IPS-15b (cell line): ENCODE results near the gene AHCYL2.

Source experiments
- H3K27me3 ChIP-seq: one replicate; pipeline ENCODE4 v1.6.1; 2013; ENCODE audit warnings: low read length; ENCODE audit not compliant: control insufficient read depth, insufficient read depth
- H3K36me3 ChIP-seq: one replicate; pipeline ENCODE4 v1.6.1; 2013; ENCODE audit warnings: low read length; ENCODE audit not compliant: control insufficient read depth, insufficient read depth
- H3K4me1 ChIP-seq: one replicate; pipeline ENCODE4 v1.6.1; 2013; ENCODE audit warnings: mild to moderate bottlenecking, low read length; ENCODE audit not compliant: control insufficient read depth, insufficient read depth
- H3K4me3 ChIP-seq: one replicate; pipeline ENCODE4 v1.5.1; 2013; ENCODE audit warnings: low read depth, low read length
- H3K9ac ChIP-seq: one replicate; pipeline ENCODE4 v1.6.1; 2013; ENCODE audit warnings: low read depth, mild to moderate bottlenecking, low read length
- H3K9me3 ChIP-seq: one replicate; pipeline ENCODE4 v1.6.1; 2013; ENCODE audit warnings: mild to moderate bottlenecking, low read length; ENCODE audit not compliant: control insufficient read depth, insufficient read depth

AHCYL2 gene

GRCh38 chr7:129311429-129311828 lies 86.6 kb downstream of the AHCYL2 start:
- no peaks in the 10 kb centered on the region for H3K9me3 ChIP-seq
- no peaks in the 10 kb centered on the region for H3K36me3 ChIP-seq
- H3K4me1 ChIP-seq: no peaks in the 10 kb centered on the region
- H3K27me3 ChIP-seq: no peaks in the 10 kb centered on the region
- no peak overlapping the region for H3K9ac ChIP-seq
- H3K4me3 ChIP-seq: no peak overlapping the region

GRCh38 chr7:129313282-129313681 lies 88.5 kb downstream of the AHCYL2 start:
- no peaks in the 10 kb centered on the region for H3K27me3 ChIP-seq
- H3K36me3 ChIP-seq: no peaks in the 10 kb centered on the region
- H3K4me1 ChIP-seq: no peaks in the 10 kb centered on the region
- H3K9me3 ChIP-seq: no peaks in the 10 kb centered on the region
- no peak overlapping the region for H3K4me3 ChIP-seq
- H3K9ac ChIP-seq: no peak overlapping the region

- H3K4me3 ChIP-seq: no peak overlapping the region
- H3K4me1 ChIP-seq: no peaks in the 10 kb centered on the region
- no peaks in the 10 kb centered on the region for H3K27me3 ChIP-seq
- no peaks in the 10 kb centered on the region for H3K9me3 ChIP-seq
- H3K9ac ChIP-seq: no peak overlapping the region
- H3K36me3 ChIP-seq: no peaks in the 10 kb centered on the region
Observed at GRCh38 chr7:129315960-129316359, 91.1 kb downstream of the AHCYL2 start.

GRCh38 chr7:129317450-129317849 lies 92.6 kb downstream of the AHCYL2 start:
- Histone ChIP-seq H3K9me3 (no peaks in the 10 kb centered on the region), H3K4me3 (no peak overlapping the region), H3K27me3 (no peaks in the 10 kb centered on the region), H3K9ac (no peak overlapping the region), H3K4me1 (no peaks in the 10 kb centered on the region), H3K36me3 (no peaks in the 10 kb centered on the region)

- Histone ChIP-seq H3K36me3 (no peaks in the 10 kb centered on the region), H3K9ac (no peak overlapping the region), H3K9me3 (no peaks in the 10 kb centered on the region)
Observed at GRCh38 chr7:129327076-129327475, 102.2 kb downstream of the AHCYL2 start.

GRCh38 chr7:129332254-129333035 lies 107.6 kb downstream of the AHCYL2 start:
- H3K27me3 ChIP-seq: no peaks in the 10 kb centered on the region
- no peaks in the 10 kb centered on the region for H3K9me3 ChIP-seq
- H3K4me1 ChIP-seq: no peaks in the 10 kb centered on the region
- H3K36me3 ChIP-seq: no peaks in the 10 kb centered on the region
- H3K4me3 ChIP-seq: no peak overlapping the region
- H3K9ac ChIP-seq: no peak overlapping the region

More at GRCh38 chr7:129327076-129327475, 102.2 kb downstream of the AHCYL2 start:
- no peak overlapping the region for H3K4me3 ChIP-seq
- no peaks in the 10 kb centered on the region for H3K27me3 ChIP-seq
- H3K4me1 ChIP-seq: no peaks in the 10 kb centered on the region

- Histone ChIP-seq H3K9ac (no peak overlapping the region), H3K9me3 (no peaks in the 10 kb centered on the region), H3K27me3 (no peaks in the 10 kb centered on the region)
Observed at GRCh38 chr7:129334473-129334872, 109.6 kb downstream of the AHCYL2 start.

GRCh38 chr7:129338450-129338849 lies 113.6 kb downstream of the AHCYL2 start:
- Histone ChIP-seq H3K9ac (no peak overlapping the region), H3K36me3 (no peaks in the 10 kb centered on the region), H3K27me3 (no peaks in the 10 kb centered on the region), H3K4me1 (peaks cover 12% of the 10 kb centered on the region), H3K4me3 (no peak overlapping the region), H3K9me3 (no peaks in the 10 kb centered on the region)

More at GRCh38 chr7:129334473-129334872, 109.6 kb downstream of the AHCYL2 start:
- no peak overlapping the region for H3K4me3 ChIP-seq
- H3K36me3 ChIP-seq: no peaks in the 10 kb centered on the region
- H3K4me1 ChIP-seq: no peaks in the 10 kb centered on the region

- Histone ChIP-seq H3K9ac (no peak overlapping the region), H3K4me1 (peaks cover 12% of the 10 kb centered on the region), H3K27me3 (no peaks in the 10 kb centered on the region)
Observed at GRCh38 chr7:129341212-129341611, 116.4 kb downstream of the AHCYL2 start.

GRCh38 chr7:129341816-129342806 lies 117.3 kb downstream of the AHCYL2 start:
- Histone ChIP-seq H3K27me3 (no peaks in the 10 kb centered on the region), H3K4me3 (no peak overlapping the region), H3K9me3 (no peaks in the 10 kb centered on the region), H3K9ac (no peak overlapping the region), H3K36me3 (no peaks in the 10 kb centered on the region), H3K4me1 (peaks cover 12% of the 10 kb centered on the region)

More at GRCh38 chr7:129341212-129341611, 116.4 kb downstream of the AHCYL2 start:
- Histone ChIP-seq H3K36me3 (no peaks in the 10 kb centered on the region), H3K9me3 (no peaks in the 10 kb centered on the region), H3K4me3 (no peak overlapping the region)

- no peaks in the 10 kb centered on the region for H3K9me3 ChIP-seq
- peaks cover 12% of the 10 kb centered on the region for H3K4me1 ChIP-seq
- no peak overlapping the region for H3K9ac ChIP-seq
- H3K27me3 ChIP-seq: no peaks in the 10 kb centered on the region
- no peak overlapping the region for H3K4me3 ChIP-seq
- H3K36me3 ChIP-seq: no peaks in the 10 kb centered on the region
Observed at GRCh38 chr7:129343099-129343700, 118.4 kb downstream of the AHCYL2 start.
